Rectal smooth muscle tissue (tissue), 1 donor: Measurements from ENCODE around the gene RHOF.
A peak's percentile ranks its signal among the peaks of the same experiment; 100 is the strongest.

Experiments
- H3K27ac ChIP-seq: one replicate; pipeline ENCODE4 v1.7.0; 2013; ENCODE audit warnings: low read depth, low read length, inconsistent platforms
- H3K27me3 ChIP-seq: one replicate; pipeline ENCODE4 v1.7.0; 2013; ENCODE audit warnings: low read length; ENCODE audit not compliant: control insufficient read depth, insufficient read depth
- H3K36me3 ChIP-seq: one replicate; pipeline ENCODE4 v1.7.0; 2013; ENCODE audit warnings: low read length; ENCODE audit not compliant: control insufficient read depth, insufficient read depth
- H3K4me1 ChIP-seq: one replicate; pipeline ENCODE4 v1.7.0; 2013; ENCODE audit warnings: low read length; ENCODE audit not compliant: control insufficient read depth, insufficient read depth
- H3K4me3 ChIP-seq: one replicate; pipeline ENCODE4 v1.7.0; 2013; ENCODE audit warnings: low read length
- H3K9ac ChIP-seq: one replicate; pipeline ENCODE4 v1.7.0; 2013; ENCODE audit warnings: low read length

The RHOF gene

GRCh38 chr12:121814429-121815119 is 21.1 kb upstream of the RHOF start:
- Histone ChIP-seq H3K36me3 (peaks cover 35% of the 10 kb centered on the region), H3K9ac (no peak overlapping the region), H3K4me3 (no peak overlapping the region), H3K27ac (no peak overlapping the region), H3K4me1 (peaks cover 20% of the 10 kb centered on the region), H3K27me3 (no peaks in the 10 kb centered on the region)

- Histone ChIP-seq H3K9ac (no peak overlapping the region), H3K4me3 (no peak overlapping the region), H3K27ac (no peak overlapping the region), H3K4me1 (peaks cover 20% of the 10 kb centered on the region), H3K27me3 (no peaks in the 10 kb centered on the region), H3K36me3 (peaks cover 35% of the 10 kb centered on the region)
Observed at GRCh38 chr12:121813951-121814350, 20.5 kb upstream of the RHOF start.

- Histone ChIP-seq H3K36me3 (peaks cover 40% of the 10 kb centered on the region), H3K4me3 (peak overlapping the region; percentile 89), H3K27ac (no peak overlapping the region), H3K27me3 (no peaks in the 10 kb centered on the region), H3K9ac (no peak overlapping the region), H3K4me1 (peaks cover 20% of the 10 kb centered on the region)
Observed at GRCh38 chr12:121812921-121813896, 19.7 kb upstream of the RHOF start.

- Histone ChIP-seq H3K27ac (peak overlapping the region; percentile 16), H3K4me3 (peak overlapping the region; percentile 89), H3K4me1 (peaks cover 20% of the 10 kb centered on the region), H3K27me3 (no peaks in the 10 kb centered on the region), H3K36me3 (peaks cover 34% of the 10 kb centered on the region), H3K9ac (no peak overlapping the region)
Observed at GRCh38 chr12:121812320-121812871, 18.9 kb upstream of the RHOF start.

- Histone ChIP-seq H3K9ac (no peak overlapping the region), H3K27me3 (no peaks in the 10 kb centered on the region), H3K4me3 (peak overlapping the region; percentile 89), H3K27ac (peak overlapping the region; percentile 73), H3K36me3 (peaks cover 33% of the 10 kb centered on the region), H3K4me1 (peaks cover 24% of the 10 kb centered on the region)
Observed at GRCh38 chr12:121811434-121812319, 18.2 kb upstream of the RHOF start.

GRCh38 chr12:121810833-121811433 is 17.4 kb upstream of the RHOF start:
- H3K36me3 ChIP-seq, result peaks cover 33% of the 10 kb centered on the region

GRCh38 chr12:121810234-121810817 is 16.8 kb upstream of the RHOF start:
- Histone ChIP-seq H3K4me3 (no peak overlapping the region), H3K27me3 (no peaks in the 10 kb centered on the region), H3K4me1 (peaks cover 32% of the 10 kb centered on the region), H3K27ac (no peak overlapping the region), H3K9ac (no peak overlapping the region), H3K36me3 (peaks cover 33% of the 10 kb centered on the region)

More at GRCh38 chr12:121810833-121811433, 17.4 kb upstream of the RHOF start:
- Histone ChIP-seq H3K27ac (no peak overlapping the region), H3K9ac (no peak overlapping the region), H3K27me3 (no peaks in the 10 kb centered on the region), H3K4me3 (peak overlapping the region; percentile 89), H3K4me1 (peaks cover 30% of the 10 kb centered on the region)

GRCh38 chr12:121809712-121810116 is 16.2 kb upstream of the RHOF start:
- Histone ChIP-seq H3K27ac (no peak overlapping the region), H3K36me3 (peaks cover 29% of the 10 kb centered on the region), H3K27me3 (no peaks in the 10 kb centered on the region), H3K4me3 (no peak overlapping the region), H3K9ac (no peak overlapping the region), H3K4me1 (peaks cover 32% of the 10 kb centered on the region)

- Histone ChIP-seq H3K4me3 (no peak overlapping the region), H3K9ac (no peak overlapping the region), H3K4me1 (peaks cover 32% of the 10 kb centered on the region), H3K27ac (no peak overlapping the region), H3K27me3 (no peaks in the 10 kb centered on the region), H3K36me3 (peaks cover 24% of the 10 kb centered on the region)
Observed at GRCh38 chr12:121808623-121809022, 15.1 kb upstream of the RHOF start.

GRCh38 chr12:121807642-121808347 is 14.3 kb upstream of the RHOF start:
- Histone ChIP-seq H3K4me1 (peaks cover 27% of the 10 kb centered on the region), H3K27ac (no peak overlapping the region), H3K27me3 (no peaks in the 10 kb centered on the region), H3K9ac (no peak overlapping the region), H3K36me3 (peaks cover 20% of the 10 kb centered on the region), H3K4me3 (no peak overlapping the region)
